Measurements from ENCODE around the gene ERCC6L. TPM values are rescaled to one million over a fixed set of nuclear protein-coding genes. Genes with fewer than 3 reads are reported as not detected.
A peak's percentile ranks its signal among the peaks of the same experiment; 100 is the strongest.

ERCC6L gene, protein sequence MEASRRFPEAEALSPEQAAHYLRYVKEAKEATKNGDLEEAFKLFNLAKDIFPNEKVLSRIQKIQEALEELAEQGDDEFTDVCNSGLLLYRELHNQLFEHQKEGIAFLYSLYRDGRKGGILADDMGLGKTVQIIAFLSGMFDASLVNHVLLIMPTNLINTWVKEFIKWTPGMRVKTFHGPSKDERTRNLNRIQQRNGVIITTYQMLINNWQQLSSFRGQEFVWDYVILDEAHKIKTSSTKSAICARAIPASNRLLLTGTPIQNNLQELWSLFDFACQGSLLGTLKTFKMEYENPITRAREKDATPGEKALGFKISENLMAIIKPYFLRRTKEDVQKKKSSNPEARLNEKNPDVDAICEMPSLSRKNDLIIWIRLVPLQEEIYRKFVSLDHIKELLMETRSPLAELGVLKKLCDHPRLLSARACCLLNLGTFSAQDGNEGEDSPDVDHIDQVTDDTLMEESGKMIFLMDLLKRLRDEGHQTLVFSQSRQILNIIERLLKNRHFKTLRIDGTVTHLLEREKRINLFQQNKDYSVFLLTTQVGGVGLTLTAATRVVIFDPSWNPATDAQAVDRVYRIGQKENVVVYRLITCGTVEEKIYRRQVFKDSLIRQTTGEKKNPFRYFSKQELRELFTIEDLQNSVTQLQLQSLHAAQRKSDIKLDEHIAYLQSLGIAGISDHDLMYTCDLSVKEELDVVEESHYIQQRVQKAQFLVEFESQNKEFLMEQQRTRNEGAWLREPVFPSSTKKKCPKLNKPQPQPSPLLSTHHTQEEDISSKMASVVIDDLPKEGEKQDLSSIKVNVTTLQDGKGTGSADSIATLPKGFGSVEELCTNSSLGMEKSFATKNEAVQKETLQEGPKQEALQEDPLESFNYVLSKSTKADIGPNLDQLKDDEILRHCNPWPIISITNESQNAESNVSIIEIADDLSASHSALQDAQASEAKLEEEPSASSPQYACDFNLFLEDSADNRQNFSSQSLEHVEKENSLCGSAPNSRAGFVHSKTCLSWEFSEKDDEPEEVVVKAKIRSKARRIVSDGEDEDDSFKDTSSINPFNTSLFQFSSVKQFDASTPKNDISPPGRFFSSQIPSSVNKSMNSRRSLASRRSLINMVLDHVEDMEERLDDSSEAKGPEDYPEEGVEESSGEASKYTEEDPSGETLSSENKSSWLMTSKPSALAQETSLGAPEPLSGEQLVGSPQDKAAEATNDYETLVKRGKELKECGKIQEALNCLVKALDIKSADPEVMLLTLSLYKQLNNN
- total RNA-seq, result 4.7 and 8.3 TPM in 2 replicates

- DNase-seq (ENCODE audit: low read depth, low spot score), result peak; percentile 37
Measured at GRCh38 chrX:72238721-72239475, at the start of gene ERCC6L. TSS of gene ERCC6L (minus strand) at chrX:72239027. CDS start at chrX:72238911, 116 bp downstream.

GRCh38 chrX:72282302-72282701, 43.5 kb upstream of the ERCC6L start:
- no peak for DNase-seq (ENCODE audit: low read depth, low spot score)

GRCh38 chrX:72280321-72280845, 41.6 kb upstream of the ERCC6L start:
- no peak for DNase-seq (ENCODE audit: low read depth, low spot score)

DNA sequence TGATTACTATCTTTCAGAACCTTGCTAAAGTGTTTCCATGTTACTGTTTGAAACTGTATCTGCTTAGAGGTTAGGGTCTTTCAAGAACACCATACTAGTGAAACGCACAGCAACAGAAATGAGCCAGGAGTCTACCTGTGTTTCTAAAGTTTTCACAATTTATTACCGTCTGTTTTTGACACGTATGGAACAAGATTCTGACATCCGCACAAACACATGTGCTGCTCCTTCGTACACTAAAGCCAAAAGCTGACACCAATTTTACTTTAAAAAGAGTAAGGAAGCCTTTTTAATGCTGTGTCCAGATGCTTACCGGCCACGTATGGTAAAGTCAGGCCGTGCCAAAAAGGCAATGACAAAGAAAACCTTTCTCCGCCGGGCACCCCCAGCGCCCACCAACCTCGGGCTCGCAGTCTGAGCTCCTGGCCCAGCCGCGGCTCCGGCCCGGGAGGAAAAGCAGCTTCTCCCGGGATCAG, 37.7 kb upstream of the ERCC6L start:
- DNase-seq (ENCODE audit: low read depth, low spot score), result no peak

DNA sequence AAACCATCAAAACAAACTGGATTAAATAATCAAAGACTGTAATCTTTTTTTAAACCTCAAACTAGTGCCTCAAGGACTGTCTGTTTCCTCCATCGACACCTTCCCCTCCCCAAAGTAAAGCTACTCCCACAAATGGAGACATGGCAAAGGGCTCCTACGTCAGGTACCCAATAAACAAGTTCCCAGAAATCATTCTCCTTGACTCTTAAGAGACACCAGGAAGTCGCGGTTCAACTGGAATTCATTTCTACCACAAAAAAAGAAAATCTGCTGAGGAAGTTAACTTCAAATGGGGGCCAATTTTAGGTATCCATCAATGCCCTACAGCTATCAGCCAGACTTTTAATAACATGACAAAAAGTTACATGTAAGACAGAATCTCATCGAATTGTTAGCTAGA, 35.7 kb upstream of the ERCC6L start:
- no peak for DNase-seq (ENCODE audit: low read depth, low spot score)

DNA sequence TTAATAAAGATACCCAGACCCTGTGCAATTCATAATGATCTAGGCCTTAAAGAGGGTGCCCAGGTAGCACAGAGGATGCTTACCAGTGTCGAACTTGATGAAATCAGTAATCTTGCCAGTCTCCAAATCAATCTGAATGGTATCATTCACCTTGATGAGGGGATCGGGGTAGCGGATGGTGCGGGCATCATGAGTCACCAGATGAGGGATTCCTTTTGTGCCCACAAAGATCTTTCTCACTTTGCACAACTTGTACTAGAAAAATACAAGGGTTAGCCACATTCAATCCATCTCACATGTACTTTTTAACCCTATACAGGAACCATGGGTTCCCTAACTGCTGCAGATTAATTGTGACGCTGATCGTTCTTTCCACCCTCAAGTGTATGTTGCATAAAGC, 34.9 kb upstream of the ERCC6L start:
- DNase-seq (ENCODE audit: low read depth, low spot score), result no peak

DNA sequence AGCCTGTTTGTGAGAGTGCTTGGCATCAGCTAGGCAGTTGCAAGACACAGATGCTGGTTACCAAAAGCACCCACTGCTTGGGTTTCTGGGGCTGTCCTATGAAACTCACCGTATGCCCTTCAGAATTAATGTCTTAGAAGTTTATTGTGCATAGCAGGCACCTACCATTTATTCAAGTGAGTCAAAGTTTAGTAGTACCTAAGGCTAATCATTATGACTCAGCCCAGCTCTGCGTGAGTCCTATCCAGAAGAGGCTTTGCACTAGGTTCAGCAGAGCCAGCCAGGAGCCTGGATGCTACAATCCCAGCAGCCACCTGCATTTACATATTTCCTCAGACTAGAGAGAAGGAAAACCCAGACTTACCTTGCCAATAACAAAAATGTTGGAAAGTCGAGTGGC, 34.0 kb upstream of the ERCC6L start:
- no peak for DNase-seq (ENCODE audit: low read depth, low spot score)

DNA sequence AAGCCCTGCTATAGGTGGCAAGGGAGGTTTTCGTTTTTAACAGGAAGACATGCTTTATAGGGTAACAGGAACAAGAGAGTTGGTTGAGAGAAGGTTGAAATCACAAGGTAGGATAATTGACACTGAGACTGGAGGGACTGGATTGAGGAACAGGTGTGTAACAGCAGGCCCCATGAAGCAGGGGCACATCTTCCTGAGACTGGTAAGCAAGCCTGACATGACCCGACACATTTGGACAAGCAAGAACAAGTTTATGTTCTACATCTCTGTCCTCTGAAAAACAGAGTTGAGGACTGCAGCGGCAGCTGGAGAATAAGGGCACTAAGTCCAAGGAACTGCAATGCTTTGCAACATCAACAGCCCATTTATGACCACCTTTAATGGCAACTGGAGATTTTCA, 33.0 kb upstream of the ERCC6L start:
- no peak for DNase-seq (ENCODE audit: low read depth, low spot score)

- DNase-seq (ENCODE audit: low read depth, low spot score), result no peak
Measured at GRCh38 chrX:72271091-72271788, 32.4 kb upstream of the ERCC6L start.

DNA sequence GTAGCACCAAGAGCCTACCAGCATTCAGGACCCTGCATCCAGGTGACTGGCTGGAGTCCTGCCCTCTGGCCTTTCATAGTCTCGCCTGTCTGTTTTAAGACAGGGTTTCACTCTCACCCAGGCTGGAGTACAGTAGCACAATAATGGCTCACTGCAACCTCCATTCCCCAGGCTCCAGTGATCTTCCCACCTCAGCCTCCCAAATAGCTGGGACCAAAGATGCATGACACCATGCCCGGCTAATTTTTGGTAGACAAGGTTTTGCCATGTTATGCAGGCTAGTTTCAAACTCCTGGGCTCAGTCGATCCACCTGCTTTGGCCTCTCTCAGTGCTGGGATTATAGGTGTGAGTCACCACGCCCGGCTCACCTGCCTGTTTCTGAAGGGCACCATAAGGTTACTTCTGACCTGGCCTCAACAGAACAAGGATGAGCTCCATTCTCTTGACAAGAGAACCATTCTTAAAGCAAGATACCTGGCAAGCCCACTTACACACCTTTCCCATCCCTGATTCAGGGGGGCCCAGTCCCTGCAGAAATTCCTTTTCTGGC, 31.6 kb upstream of the ERCC6L start:
- no peak for DNase-seq (ENCODE audit: low read depth, low spot score)

DNA sequence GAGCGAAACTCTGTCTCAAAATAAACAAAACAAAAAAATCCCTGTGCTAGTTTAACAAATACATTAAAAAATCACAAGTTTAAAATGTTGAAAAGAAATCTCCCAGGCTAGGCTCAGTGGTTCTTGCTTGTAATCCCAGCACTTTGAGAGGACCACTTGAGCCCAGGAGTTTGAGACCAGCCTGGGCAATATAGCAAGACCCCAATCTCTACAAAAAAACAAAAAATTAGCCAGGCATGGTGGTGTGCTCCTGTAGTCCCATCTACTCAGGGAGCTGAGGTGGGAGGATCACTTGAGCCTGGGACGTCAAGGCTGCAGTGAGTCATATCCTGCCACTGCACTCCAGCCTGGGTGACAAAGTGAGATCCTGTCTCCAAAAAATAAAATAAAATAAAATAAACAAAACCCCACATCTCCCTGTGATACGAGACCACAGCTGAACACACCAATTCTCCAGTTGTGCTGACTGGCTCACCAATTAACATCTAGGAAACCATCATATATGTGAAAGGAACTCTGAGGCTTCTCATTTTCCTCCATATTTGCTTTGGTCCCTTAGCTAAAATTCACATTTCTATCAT, 30.9 kb upstream of the ERCC6L start:
- no peak for DNase-seq (ENCODE audit: low read depth, low spot score)

DNA sequence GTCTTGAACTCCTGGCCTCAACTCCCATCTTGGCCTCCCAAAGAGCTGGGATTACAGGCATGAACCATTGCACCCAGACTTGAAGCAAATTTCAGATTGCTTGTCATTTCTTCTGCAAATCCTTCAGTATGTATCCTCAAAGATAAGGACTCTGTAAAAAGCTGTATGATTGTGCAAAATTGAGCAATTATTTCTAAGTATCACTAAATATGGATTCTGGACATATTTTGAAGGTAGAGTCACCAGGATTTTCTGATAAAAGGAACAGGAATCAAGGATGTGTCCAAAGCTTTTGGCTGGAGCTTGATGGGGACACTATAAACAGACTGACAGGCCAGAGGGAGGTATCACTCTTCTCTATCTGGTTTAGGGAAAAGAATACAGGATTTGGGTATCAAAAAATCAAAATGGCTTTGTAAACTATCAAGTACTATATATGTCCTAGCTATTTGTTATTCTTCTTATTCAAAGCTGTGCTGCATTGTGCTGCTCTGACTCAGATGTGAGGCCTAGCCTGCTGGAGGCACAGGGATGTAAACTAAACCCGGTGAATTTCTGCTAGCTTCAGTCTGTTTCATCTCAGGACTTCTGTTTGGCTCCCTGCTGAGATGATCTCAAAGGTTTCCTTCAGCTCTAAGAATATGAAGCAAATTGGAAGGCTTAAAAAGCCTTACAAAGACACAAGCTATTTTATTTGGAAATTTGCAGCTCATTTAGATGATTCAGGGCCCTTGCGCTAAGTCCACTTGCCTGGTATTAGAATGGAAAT, 30.0 kb upstream of the ERCC6L start:
- DNase-seq (ENCODE audit: low read depth, low spot score), result no peak

- no peak for DNase-seq (ENCODE audit: low read depth, low spot score)
Measured at GRCh38 chrX:72265263-72265662, 26.4 kb upstream of the ERCC6L start.

- DNase-seq (ENCODE audit: low read depth, low spot score), result no peak
Measured at GRCh38 chrX:72262077-72262476, 23.2 kb upstream of the ERCC6L start.

DNA sequence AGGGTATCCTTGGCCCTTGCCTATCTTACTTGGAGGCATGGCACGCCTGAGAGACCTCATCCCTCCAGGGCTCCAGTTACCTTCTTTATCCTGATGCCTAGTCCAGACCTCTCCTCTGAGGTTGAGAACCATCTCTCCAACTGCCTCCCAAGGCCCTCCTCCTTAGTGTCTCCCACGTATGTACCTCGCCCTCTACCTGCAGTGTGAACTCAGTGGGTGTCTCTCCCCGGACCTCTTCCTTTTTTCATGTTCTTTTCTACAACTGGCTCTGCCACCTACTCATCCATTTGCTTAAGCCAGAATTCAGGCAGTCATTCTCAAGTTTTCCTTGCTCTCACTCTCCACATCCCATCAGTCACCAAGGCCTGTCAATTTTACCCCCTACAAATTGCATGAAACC, 21.6 kb upstream of the ERCC6L start:
- DNase-seq (ENCODE audit: low read depth, low spot score), result no peak

- no peak for DNase-seq (ENCODE audit: low read depth, low spot score)
Measured at GRCh38 chrX:72258174-72258573, 19.3 kb upstream of the ERCC6L start.

DNA sequence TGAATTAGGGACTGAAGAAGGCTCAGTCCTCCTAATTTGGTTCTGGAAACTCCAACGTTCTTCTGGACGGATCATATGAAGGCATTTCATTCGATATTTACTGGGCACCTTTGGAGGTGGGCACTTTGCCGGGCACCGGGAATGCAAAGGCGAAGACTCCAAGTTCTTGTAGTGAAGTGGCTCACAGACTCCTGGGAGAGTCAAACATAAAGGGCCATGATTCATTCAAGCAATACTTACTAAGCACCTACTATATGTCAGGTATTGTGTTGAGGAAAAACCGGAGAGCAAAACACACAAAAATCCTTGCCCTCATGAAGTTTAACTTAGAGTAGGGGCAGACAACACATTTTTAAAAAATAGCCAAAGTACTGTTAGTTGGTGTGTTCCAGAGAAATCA, 17.0 kb upstream of the ERCC6L start:
- DNase-seq (ENCODE audit: low read depth, low spot score), result no peak

- DNase-seq (ENCODE audit: low read depth, low spot score), result no peak
Measured at GRCh38 chrX:72255445-72255844, 16.6 kb upstream of the ERCC6L start.

- no peak for DNase-seq (ENCODE audit: low read depth, low spot score)
Measured at GRCh38 chrX:72254816-72255215, 16.0 kb upstream of the ERCC6L start.
